HEK293 (cell line): Measurements from ENCODE around the gene IGLL1.

Experiments
- CTCF ChIP-seq: fragments of 450-650 bp; formaldehyde crosslinking; IDR thresholded peaks from 2 replicates; pipeline ENCODE4 v1.5.1; 2016; ENCODE audit warnings: missing biosample characterization, missing genetic modification characterization
- SALL2 ChIP-seq: fragments of 450-650 bp; formaldehyde crosslinking; IDR thresholded peaks from 2 replicates; pipeline ENCODE4 v1.5.0; 2017; ENCODE audit warnings: missing biosample characterization, mild to moderate bottlenecking, missing genetic modification characterization, borderline replicate concordance
- TCF7L2 ChIP-seq: IDR thresholded peaks from 2 replicates; pipeline ENCODE4 v1.6.1; 2011; ENCODE audit warnings: low read depth, mild to moderate bottlenecking, inconsistent platforms, low read length, moderate library complexity, borderline replicate concordance
- ZBTB8A ChIP-seq: fragments of 450-650 bp; formaldehyde crosslinking; IDR thresholded peaks from 2 replicates; pipeline ENCODE4 v1.5.1; 2016; ENCODE audit warnings: missing biosample characterization, missing genetic modification characterization
- ZNF174 ChIP-seq: fragments of 450-650 bp; formaldehyde crosslinking; IDR thresholded peaks from 2 replicates; pipeline ENCODE4 v1.5.0; 2017; ENCODE audit warnings: missing biosample characterization, mild to moderate bottlenecking, missing genetic modification characterization
- ZSCAN16 ChIP-seq: fragments of 450-650 bp; formaldehyde crosslinking; IDR thresholded peaks from 2 replicates; pipeline ENCODE4 v1.5.1; 2016; ENCODE audit warnings: missing biosample characterization, missing genetic modification characterization

DNA sequence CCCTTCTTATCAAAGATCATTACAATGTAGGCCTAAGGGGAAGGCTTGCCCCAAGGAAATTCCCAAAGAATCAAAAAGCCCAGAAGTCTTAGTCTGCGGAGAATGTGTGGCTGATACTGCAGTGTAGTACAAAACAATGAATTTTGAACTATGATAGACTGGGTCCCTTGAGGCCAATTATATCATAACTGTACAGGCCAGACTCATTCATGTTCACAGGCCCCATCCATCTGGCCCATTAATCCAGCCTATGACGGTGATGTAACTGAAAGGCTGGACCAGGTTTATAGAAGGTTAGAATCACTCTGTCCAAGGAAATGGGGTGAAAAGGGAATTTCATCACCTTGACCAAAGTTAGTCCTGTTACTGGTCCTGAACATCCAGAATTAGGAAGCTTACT lies 35.2 kb downstream of the IGLL1 start:
- TF ChIP-seq SALL2 (tag by site-specific recombination) (no peak), ZSCAN16 (tag by site-specific recombination) (no peak), CTCF (tag by site-specific recombination) (no peak), ZBTB8A (no peak), TCF7L2 (no peak), ZNF174 (tag by site-specific recombination) (no peak)
